SK-N-MC (cell line): ENCODE results near the gene GPR22.

Experiments
- DNase-seq: peaks from one replicate; pipeline ENCODE4 v3.0.0-alpha.2; 2011; ENCODE audit warnings: low read depth, low spot score
- H3K27ac ChIP-seq: fragments of 200-600 bp; sonication (generic); 2 replicates; pipeline ENCODE4 v1.5.1; 2016; ENCODE audit warnings: mixed run types
- H3K36me3 ChIP-seq: fragments of 200-600 bp; sonication (generic); 2 replicates; pipeline ENCODE4 v1.6.1; 2017; ENCODE audit warnings: antibody characterized with exemption, low read length, mixed read lengths; ENCODE audit not compliant: insufficient read depth
- H3K4me3 ChIP-seq: fragments of 200-600 bp; sonication (generic); 2 replicates; pipeline ENCODE4 v1.5.1; 2016
- H3K9ac ChIP-seq: fragments of 200-600 bp; sonication (generic); 2 replicates; pipeline ENCODE4 v1.8.0; 2017; ENCODE audit warnings: mixed run types, mixed read lengths; ENCODE audit not compliant: insufficient read length
- H3K9me3 ChIP-seq: fragments of 200-600 bp; sonication (generic); 2 replicates; pipeline ENCODE4 v1.6.1; 2017; ENCODE audit warnings: low read depth, mild to moderate bottlenecking, antibody characterized with exemption, low read length, moderate library complexity, mixed read lengths
- EZH2 ChIP-seq: fragments of 200-600 bp; sonication (generic); IDR thresholded peaks from one replicate; pipeline ENCODE4 v1.6.1; 2017; ENCODE audit warnings: antibody characterized with exemption
- FOXP2 ChIP-seq: optimal IDR thresholded peaks from 2 replicates; pipeline ENCODE3; 2011; ENCODE audit warnings: mild to moderate bottlenecking, moderate library complexity; ENCODE audit not compliant: insufficient read depth; ENCODE audit errors: extremely low read length, control extremely low read depth
- POLR2AphosphoS5 ChIP-seq: IDR thresholded peaks from 2 replicates; pipeline ENCODE4 v1.6.1; 2012; ENCODE audit warnings: mild to moderate bottlenecking, low read depth, low read length, borderline replicate concordance

Gene GPR22

GRCh38 chr7:107469929-107470328 is at the start of gene GPR22:
Gene GPR22 (plus strand): TSS chr7:107470057. CDS start chr7:107474061, 4,004 bp downstream.
- TF ChIP-seq EZH2 (no peak), POLR2AphosphoS5 (no peak), FOXP2 (no peak)
- H3K4me3 ChIP-seq: no peak within 1 kb of the TSS
- H3K9ac ChIP-seq: no peak within 1 kb of the TSS
- no peak for DNase-seq
- no peaks in the 10 kb centered on the region for H3K9me3 ChIP-seq
- no peaks in the 10 kb centered on the region for H3K36me3 ChIP-seq
- H3K27ac ChIP-seq: no peak within 1 kb of the TSS

GRCh38 chr7:107427462-107427861 is 42.4 kb upstream of the GPR22 start:
- Histone ChIP-seq H3K27ac (no peak overlapping the region), H3K9ac (no peak overlapping the region), H3K4me3 (no peak overlapping the region), H3K36me3 (no peaks in the 10 kb centered on the region), H3K9me3 (no peaks in the 10 kb centered on the region)
- DNase-seq: no peak
- TF ChIP-seq FOXP2 (no peak), POLR2AphosphoS5 (no peak), EZH2 (no peak)

GRCh38 chr7:107428642-107429041 is 41.2 kb upstream of the GPR22 start:
- Histone ChIP-seq H3K9ac (no peak overlapping the region), H3K4me3 (no peak overlapping the region)
- TF ChIP-seq POLR2AphosphoS5 (no peak), EZH2 (no peak), FOXP2 (no peak)

GRCh38 chr7:107430057-107430456 is 39.8 kb upstream of the GPR22 start:
- DNase-seq: no peak
- TF ChIP-seq FOXP2 (no peak), POLR2AphosphoS5 (no peak), EZH2 (no peak)

More at GRCh38 chr7:107428642-107429041, 41.2 kb upstream of the GPR22 start:
- DNase-seq: no peak
- Histone ChIP-seq H3K36me3 (no peaks in the 10 kb centered on the region), H3K9me3 (no peaks in the 10 kb centered on the region), H3K27ac (no peak overlapping the region)

GRCh38 chr7:107432261-107432660 is 37.6 kb upstream of the GPR22 start:
- H3K9ac ChIP-seq: no peak overlapping the region
- no peak overlapping the region for H3K4me3 ChIP-seq
- no peaks in the 10 kb centered on the region for H3K36me3 ChIP-seq
- H3K9me3 ChIP-seq: no peaks in the 10 kb centered on the region
- H3K27ac ChIP-seq: no peak overlapping the region
- no peak for DNase-seq
- TF ChIP-seq FOXP2 (no peak), EZH2 (no peak), POLR2AphosphoS5 (no peak)

More at GRCh38 chr7:107430057-107430456, 39.8 kb upstream of the GPR22 start:
- Histone ChIP-seq H3K27ac (no peak overlapping the region), H3K9ac (no peak overlapping the region), H3K36me3 (no peaks in the 10 kb centered on the region), H3K4me3 (no peak overlapping the region), H3K9me3 (no peaks in the 10 kb centered on the region)

- DNase-seq: no peak
- no peaks in the 10 kb centered on the region for H3K36me3 ChIP-seq
- no peak overlapping the region for H3K27ac ChIP-seq
- H3K9ac ChIP-seq: no peak overlapping the region
- no peak overlapping the region for H3K4me3 ChIP-seq
- TF ChIP-seq FOXP2: no peak
- TF ChIP-seq POLR2AphosphoS5: no peak
- TF ChIP-seq EZH2: no peak
- no peaks in the 10 kb centered on the region for H3K9me3 ChIP-seq
Observed at GRCh38 chr7:107435749-107436148, 34.1 kb upstream of the GPR22 start.

- H3K4me3 ChIP-seq: no peak overlapping the region
- no peak overlapping the region for H3K9ac ChIP-seq
- no peak for TF ChIP-seq POLR2AphosphoS5
- TF ChIP-seq FOXP2: no peak
- no peak for TF ChIP-seq EZH2
- DNase-seq: no peak
- no peaks in the 10 kb centered on the region for H3K9me3 ChIP-seq
- H3K36me3 ChIP-seq: no peaks in the 10 kb centered on the region
- H3K27ac ChIP-seq: no peak overlapping the region
Observed at GRCh38 chr7:107439025-107439424, 30.8 kb upstream of the GPR22 start.

GRCh38 chr7:107441581-107442422 is 28.1 kb upstream of the GPR22 start:
- no peak for DNase-seq
- Histone ChIP-seq H3K27ac (no peak overlapping the region), H3K4me3 (no peak overlapping the region)

More at GRCh38 chr7:107441581-107442422, 28.1 kb upstream of the GPR22 start:
- TF ChIP-seq FOXP2 (no peak), EZH2 (no peak), POLR2AphosphoS5 (no peak)
- H3K36me3 ChIP-seq: no peaks in the 10 kb centered on the region
- H3K9me3 ChIP-seq: no peaks in the 10 kb centered on the region
- no peak overlapping the region for H3K9ac ChIP-seq
